Stimulated activated CD8-positive, alpha-beta memory T cell treated with anti-CD3 and anti-CD28 coated beads, Interleukin-7, amount 100 ng/mL, for 1 hour (primary cell): ENCODE measurements around the gene SHROOM3.

ENCODE experiments used
- DNase-seq, 2 donors: peaks; one replicate each; pipeline ENCODE4 v3.0.0-alpha.2; 2020; ENCODE audit warnings: low read depth in 2 of 2

The SHROOM3 gene

DNA sequence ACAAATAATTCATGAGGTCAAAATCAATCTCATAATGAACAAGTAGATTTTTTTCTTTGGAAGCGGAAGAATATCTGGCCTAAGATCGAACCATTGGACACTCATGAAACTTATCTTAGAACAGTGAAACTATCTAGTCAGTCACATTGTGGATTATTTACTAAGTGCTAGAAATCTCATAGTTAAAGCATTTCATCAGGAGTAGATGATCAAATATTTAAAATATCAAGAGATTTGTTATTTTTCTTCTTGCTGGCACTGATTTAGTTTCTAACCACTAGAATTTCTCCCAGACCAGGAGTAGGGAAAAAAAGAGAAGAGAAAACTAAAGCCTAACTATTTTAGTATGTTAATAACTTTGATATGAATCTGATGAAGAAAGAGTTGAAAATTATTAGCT, 105.5 kb downstream of the SHROOM3 start:
- DNase-seq = no peak

GRCh38 chr4:76543378-76543777, 108.3 kb downstream of the SHROOM3 start:
- DNase-seq = no peak

DNA sequence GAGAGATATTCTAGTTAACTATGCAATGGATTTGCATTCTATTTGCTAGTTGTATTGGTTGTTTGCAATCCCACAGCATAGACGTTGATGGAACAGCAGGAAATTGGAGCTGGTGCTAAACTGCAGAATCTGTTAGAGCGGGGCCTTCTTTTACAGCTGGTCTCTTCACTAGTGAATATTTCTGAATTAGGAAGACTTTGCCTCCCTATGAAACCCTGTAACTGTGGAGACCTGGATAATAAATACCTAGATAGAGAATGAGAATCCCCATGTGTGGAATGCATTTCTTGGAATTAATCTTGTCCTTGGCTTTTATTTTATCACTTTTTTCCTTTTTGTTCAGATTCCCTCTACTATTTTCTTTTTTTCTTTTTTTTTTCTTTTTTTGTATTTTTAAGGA, 109.7 kb downstream of the SHROOM3 start:
- DNase-seq = no peak

- no peak for DNase-seq
Observed at GRCh38 chr4:76545226-76545884, 110.3 kb downstream of the SHROOM3 start.

GRCh38 chr4:76546327-76546726, 111.3 kb downstream of the SHROOM3 start:
- DNase-seq = no peak

DNA sequence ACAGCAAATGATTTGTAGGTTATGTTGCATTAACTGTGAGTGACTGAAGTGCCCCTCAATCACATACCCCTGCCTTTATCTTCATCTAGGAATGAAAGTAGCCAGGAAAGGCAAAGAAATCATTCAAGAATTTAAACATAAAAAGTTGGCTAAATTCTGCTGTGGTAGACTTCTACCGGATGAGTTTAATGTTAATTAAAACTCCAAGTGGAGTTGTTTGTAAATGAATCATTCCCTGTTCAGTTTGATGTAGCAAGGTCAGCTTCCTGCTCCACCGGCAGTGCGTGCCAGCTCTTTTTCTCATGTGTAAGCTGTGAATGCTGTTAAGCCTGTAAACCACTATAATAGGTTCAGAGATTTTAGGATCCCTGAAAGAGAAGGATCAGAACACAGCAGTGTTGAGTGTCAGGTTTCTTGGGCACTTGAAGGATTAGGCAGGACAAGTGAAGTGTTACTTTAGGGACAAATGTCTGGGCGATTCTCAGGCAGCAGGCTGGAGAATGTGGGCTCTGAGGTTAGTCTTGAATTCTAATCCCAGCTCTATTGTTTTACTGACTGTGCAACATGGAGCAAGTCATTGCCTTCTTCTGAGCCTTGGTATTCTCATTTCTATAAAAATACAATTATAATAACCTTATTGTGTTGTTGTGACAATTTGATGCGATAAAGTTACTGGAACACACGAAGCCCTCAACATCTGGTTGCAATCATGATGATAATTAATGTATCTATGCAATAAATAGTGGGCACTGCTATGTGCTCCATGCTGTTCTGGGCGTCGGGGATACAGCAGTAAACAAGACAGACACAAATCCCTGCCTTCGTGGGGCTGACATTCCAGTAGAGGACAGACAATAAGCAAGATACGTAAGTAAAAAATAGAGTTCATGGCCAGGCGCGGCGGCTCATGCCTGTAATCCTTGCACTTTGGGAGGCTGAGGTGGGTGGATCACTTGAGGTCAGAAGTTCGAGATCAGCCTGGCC, 112.0 kb downstream of the SHROOM3 start:
- DNase-seq = no peak

DNA sequence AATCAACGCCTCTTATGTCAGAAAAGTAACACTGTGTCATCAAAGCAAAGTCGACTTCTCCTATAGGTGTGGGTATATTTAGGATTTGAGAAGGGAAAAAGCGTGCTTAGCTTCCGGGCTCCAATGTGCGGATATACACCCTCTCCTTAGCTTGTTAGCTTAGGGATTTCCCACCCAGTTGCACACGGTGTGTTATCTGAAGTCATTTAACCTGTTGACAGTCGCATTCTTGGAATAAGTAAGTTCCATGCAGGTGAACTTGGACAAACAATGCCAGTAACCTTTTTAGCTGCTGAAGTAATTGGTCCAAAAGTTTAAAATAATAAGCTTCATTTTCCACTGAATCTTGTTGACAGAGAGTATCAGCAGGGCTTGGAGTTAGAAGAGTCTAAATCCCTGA, 113.7 kb downstream of the SHROOM3 start:
- no peak for DNase-seq

DNA sequence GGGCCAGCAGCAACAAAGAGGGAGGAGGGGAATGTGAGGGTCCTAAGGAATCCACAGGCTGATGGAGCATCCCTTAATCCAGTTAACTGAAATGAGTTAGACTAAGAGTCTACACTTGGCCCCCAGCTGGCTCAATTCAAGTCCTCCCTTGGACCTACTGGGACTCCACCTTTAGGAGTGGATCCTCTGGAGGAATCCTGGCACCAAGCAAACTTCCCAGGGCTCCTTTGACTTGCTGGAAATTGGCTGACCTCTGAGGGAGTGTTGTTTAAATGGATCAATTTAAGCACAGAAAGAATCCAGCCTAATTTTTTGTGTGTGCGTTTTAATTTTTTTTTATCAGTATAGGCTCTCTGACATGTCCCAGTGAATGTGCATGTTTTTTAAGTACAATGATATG, 114.7 kb downstream of the SHROOM3 start:
- no peak for DNase-seq

- no peak for DNase-seq
Observed at GRCh38 chr4:76550966-76551780, 116.1 kb downstream of the SHROOM3 start.

DNA sequence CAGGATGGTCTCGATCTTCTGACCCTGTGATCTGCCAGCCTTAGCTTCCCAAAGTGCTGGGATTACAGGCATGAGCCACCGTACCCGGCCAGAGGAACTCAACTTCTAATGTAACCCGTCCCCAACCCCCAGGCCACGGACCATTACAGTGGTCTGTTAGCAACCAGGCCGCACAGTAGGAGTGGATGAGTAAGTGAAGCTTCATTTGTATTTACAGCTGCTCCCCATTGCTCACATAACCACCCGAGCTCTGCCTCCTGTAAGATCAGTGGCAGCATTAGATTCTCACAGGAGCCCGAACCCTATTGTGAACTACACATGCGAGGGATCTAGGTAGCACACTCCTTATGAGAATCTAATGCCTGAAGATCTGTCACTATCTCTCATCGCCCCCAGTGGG, 119.6 kb downstream of the SHROOM3 start:
- no peak for DNase-seq

DNA sequence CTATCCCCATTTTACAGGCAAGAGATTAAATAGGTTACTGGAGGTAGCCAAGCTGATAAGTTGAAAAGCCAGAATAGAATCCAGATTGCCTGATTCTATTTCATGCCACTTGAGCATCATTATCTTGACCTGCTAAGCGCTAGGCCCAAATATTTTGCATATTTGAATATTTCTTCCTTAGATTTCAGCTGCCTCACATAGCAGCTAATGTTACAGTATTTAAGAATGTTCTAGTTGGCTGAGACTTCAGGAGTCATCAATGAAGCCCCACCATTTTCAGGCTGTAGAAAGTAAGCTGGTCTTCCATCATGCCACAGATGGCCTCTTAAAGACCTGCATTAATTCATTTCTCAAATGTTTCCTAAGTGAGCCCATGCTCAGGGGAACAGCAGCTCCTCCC, 121.4 kb downstream of the SHROOM3 start:
- DNase-seq = no peak

GRCh38 chr4:76558396-76559235, 123.6 kb downstream of the SHROOM3 start:
- DNase-seq = no peak

DNA sequence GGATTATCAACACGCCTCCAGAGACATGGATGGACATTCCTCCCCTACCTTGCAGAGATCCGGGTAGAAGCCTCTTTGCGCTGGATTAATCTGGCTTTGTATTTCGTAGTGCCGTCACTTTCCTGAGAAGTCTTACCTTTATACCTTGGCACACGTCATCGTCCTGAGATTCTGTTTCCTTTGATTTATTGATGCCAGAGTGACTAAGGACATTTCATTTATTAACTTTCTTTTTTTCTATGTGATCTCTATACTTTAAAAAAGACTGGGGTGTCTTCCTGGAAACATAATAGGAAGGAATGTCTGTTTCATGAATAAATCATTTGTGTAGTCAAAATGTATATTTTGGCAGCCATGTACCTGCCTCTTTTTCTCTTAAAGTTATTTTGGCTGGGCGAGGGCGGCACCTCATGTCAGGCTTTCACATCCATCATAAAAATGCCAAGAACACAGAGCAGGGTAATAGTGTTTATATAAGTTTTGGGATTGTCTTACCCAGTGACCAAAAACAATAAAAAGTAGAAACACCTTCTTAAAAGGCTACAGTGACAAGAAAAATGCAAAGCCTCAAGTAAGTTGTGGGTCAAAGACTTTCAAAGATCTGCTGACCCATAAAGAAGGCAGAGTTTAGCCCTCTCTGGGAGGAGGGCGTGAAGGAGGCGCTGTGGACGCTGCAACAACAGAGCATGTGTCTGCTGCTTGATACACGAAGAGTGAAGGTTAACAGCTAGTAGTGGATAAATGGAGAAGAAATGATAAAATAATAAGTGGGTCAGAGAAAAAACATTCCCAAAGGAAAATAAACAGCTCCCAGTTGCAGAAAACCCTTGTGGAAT, 124.4 kb downstream of the SHROOM3 start:
- no peak for DNase-seq

- no peak for DNase-seq
Observed at GRCh38 chr4:76562161-76562560, 127.1 kb downstream of the SHROOM3 start.

GRCh38 chr4:76562836-76563453, 127.9 kb downstream of the SHROOM3 start:
- DNase-seq = no peak

- no peak for DNase-seq
Observed at GRCh38 chr4:76563454-76564122, 128.6 kb downstream of the SHROOM3 start.

DNA sequence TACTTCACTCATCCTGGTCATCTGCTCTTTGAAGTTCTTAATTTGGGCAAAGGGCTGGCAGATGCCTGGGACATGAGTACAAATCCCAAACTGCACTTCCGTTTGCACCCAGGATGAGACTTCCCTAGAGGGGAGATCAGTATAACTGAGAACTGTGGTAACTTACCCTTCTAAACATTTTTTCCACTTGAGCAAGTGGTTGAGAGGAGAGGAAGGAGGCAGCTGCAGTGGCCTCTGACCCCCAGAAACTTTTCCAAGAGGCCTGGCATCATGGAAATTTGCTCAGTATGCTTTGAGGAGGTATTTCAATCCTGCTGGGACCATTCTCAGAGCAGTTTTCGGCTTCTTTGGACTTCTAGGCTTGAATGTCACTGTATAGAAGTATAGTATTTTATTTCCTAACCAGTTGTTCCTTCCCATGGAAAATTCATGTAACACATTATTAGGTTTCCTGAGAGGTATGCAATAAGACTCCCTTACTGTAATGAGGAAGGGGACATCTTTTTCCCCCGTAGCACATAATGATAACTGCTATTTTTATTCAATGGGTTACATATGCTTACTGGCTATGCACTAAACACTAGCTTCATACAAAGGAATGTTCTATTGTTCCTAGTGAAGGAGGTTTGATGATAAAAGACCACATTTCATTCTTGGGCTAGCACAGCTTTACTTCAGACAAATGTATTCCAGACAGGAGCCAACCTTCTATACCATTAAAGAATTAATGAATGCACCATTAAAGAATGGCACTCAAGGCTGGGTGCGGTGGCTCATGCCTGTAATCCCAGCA, 129.3 kb downstream of the SHROOM3 start:
- DNase-seq = no peak

- no peak for DNase-seq
Observed at GRCh38 chr4:76568262-76568661, 133.2 kb downstream of the SHROOM3 start.

GRCh38 chr4:76569225-76569624, 134.2 kb downstream of the SHROOM3 start:
- no peak for DNase-seq
